Kidney (tissue), 14 donors: ENCODE data around the gene KRTAP4-1. TPM values are rescaled to one million over a fixed set of nuclear protein-coding genes. Genes with fewer than 3 reads are reported as not detected.

Source experiments
- DNase-seq, 5 donors: peaks; one replicate each; pipeline ENCODE4 v3.0.0-alpha.2; 2013 to 2020
- FAIRE-seq: peaks from 2 replicates; lab custom pipeline; 2012; peaks lifted over from hg19 to GRCh38; lab: Jason Lieb, UNC
- H3K27ac ChIP-seq, 2 donors: one replicate each; pipeline ENCODE4 v1.7.0; 2013; ENCODE audit warnings: low read depth in 2 of 2, low read length in 2 of 2, inconsistent platforms in 1 of 2
- H3K27me3 ChIP-seq: one replicate; pipeline ENCODE4 v1.7.1; 2013; ENCODE audit warnings: low read length, inconsistent platforms; ENCODE audit not compliant: control insufficient read depth, insufficient read depth
- H3K36me3 ChIP-seq, 3 donors: one replicate each; pipeline versions ENCODE4 v1.7.0 to v1.7.1; 2013; ENCODE audit warnings: low read length in 3 of 3, control low read depth in 1 of 3, inconsistent platforms in 1 of 3; ENCODE audit not compliant: insufficient read depth in 3 of 3, control insufficient read depth in 2 of 3
- H3K4me1 ChIP-seq, 3 donors: one replicate each; pipeline versions ENCODE4 v1.7.0 to v1.7.1; 2013; ENCODE audit warnings: low read length in 3 of 3, inconsistent platforms in 1 of 3, low read depth in 1 of 3; ENCODE audit not compliant: control insufficient read depth in 2 of 3, insufficient read depth in 2 of 3
- H3K4me3 ChIP-seq, 3 donors: one replicate each; pipeline versions ENCODE4 v1.7.0 to v1.8.1; 2013; ENCODE audit warnings: low read length in 3 of 3, control low read depth in 1 of 3, inconsistent platforms in 1 of 3
- H3K9ac ChIP-seq, 3 donors: one replicate each; pipeline versions ENCODE4 v1.7.0 to v1.7.1; 2013; ENCODE audit warnings: low read length in 3 of 3, control low read depth in 1 of 3, inconsistent platforms in 1 of 3
- H3K9me3 ChIP-seq, 3 donors: one replicate each; pipeline versions ENCODE4 v1.7.0 to v1.7.1; 2013; ENCODE audit warnings: low read length in 3 of 3, control low read depth in 1 of 3, inconsistent platforms in 1 of 3; ENCODE audit not compliant: control insufficient read depth in 2 of 3, insufficient read depth in 1 of 3
- intact Hi-C: fragments of 100-400 bp; cut with DNase I; formaldehyde crosslinking; loops from one replicate; pipeline ENCODE4 v1.11.1; 2022
- polyA plus RNA-seq: library from polyadenylated mRNA; stranded (reverse); fragments of 350-450 nt; fragmentation: Illumina TruSeq; extraction: RNeasy Lipid Tissue Mini Kit (QIAGEN cat#74804); gene quantifications from one replicate; pipeline ENCODE4 v1.2.3, GENCODE V29; 2014; ENCODE audit warnings: low read depth, low replicate concordance; ENCODE audit not compliant: insufficient read depth
- total RNA-seq: library from RNA; stranded (reverse); fragmentation: NEBNext Ultra II Directional; extraction: Animal tissue kit (Norgen Biotek cat#: 25700); gene quantifications from one replicate; pipeline ENCODE4 v1.2.1, GENCODE V29; 2021
- TF ChIP-seq, protein P1 (sequence below): IDR thresholded peaks from 3 replicates; pipeline ENCODE4 v1.5.1; 2012; ENCODE audit warnings: mild to moderate bottlenecking, moderate library complexity, borderline replicate concordance; ENCODE audit not compliant: insufficient read depth; ENCODE audit errors: extremely low read depth
- donor health status: control.
- donor health status: control.
- donor health status: control.
- donor health status: control.
- donor health status: control.
- donor health status: DM: yes; HTN: yes; CAD: no.
- donor health status: Normal renal cell carcinoma (clear cell type).

KRTAP4-1 gene
- total and polyA plus RNA-seq, 2 donors from 2014 or later, result not detected

DNA sequence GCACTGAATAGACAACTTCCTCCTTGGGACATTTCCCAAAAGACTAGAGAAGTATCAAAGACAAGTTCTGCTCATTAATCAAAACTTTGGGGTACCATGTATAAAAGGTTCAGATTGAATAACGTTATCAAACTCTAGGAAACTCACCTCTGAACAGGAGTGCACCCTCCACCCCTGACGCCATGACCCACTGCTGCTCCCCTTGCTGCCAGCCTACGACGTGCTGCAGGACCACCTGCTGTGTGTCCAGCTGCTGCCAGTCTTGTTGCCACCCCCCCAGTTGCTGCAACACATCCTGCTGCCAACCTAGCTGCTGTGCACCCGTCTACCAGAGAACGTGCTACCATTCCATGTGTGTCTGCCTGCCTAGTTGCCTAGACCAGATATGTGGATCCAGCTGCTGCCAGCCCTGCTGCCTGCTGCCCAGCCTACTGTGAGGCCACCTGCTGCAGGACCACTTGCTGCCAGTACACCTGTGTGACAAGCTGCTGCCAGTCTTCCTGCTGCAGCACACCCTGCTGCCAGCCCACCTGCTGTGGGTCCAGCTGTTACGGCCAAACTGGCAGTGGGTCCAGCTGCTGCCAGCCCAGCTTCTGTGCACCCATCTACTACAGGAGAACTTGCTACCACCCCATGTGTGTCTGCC is 27.9 kb upstream of the KRTAP4-1 start:
- Histone ChIP-seq H3K9me3 (no peaks in the 10 kb centered on the region), H3K36me3 (no peaks in the 10 kb centered on the region), H3K27ac (no peak overlapping the region), H3K4me1 (no peaks in the 10 kb centered on the region), H3K9ac (no peak overlapping the region), H3K4me3 (no peak overlapping the region), H3K27me3 (no peaks in the 10 kb centered on the region)
- TF ChIP-seq, protein P1, sequence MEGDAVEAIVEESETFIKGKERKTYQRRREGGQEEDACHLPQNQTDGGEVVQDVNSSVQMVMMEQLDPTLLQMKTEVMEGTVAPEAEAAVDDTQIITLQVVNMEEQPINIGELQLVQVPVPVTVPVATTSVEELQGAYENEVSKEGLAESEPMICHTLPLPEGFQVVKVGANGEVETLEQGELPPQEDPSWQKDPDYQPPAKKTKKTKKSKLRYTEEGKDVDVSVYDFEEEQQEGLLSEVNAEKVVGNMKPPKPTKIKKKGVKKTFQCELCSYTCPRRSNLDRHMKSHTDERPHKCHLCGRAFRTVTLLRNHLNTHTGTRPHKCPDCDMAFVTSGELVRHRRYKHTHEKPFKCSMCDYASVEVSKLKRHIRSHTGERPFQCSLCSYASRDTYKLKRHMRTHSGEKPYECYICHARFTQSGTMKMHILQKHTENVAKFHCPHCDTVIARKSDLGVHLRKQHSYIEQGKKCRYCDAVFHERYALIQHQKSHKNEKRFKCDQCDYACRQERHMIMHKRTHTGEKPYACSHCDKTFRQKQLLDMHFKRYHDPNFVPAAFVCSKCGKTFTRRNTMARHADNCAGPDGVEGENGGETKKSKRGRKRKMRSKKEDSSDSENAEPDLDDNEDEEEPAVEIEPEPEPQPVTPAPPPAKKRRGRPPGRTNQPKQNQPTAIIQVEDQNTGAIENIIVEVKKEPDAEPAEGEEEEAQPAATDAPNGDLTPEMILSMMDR, result no peak
- FAIRE-seq (no peak), DNase-seq (peak in 1 of 5 donors; percentile 52)
- intact Hi-C loops, result no loop called here

DNA sequence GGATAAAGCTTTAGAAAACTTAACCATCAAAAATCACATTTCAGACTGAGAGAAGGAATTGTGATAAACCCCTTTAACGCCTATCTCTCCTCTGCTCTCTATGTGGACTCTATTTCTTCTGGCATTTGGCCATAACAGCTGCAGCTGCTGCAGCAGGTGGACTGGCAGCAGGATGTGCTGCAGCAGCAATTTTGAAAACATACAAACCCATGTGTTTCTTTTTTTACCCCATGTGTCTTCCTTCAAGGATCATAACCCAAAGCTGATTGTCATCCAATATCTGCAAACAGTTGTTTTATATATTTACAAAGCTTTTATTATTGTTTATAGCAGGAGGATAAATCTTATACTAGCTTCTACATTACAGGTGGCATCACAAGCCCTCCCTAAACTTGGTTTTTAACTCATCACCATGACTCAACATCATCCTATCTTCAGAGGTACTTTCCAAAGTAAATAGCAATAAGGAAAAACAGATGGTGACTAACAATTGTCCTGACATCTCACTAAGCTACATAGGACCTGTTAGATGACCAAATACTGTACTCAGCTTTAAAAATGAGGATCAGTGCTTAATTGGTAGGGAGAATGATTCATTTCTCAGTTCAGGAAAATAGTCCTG is 27.2 kb upstream of the KRTAP4-1 start:
- TF ChIP-seq, protein P1, result no peak
- no peaks in the 10 kb centered on the region for H3K36me3 ChIP-seq
- H3K27me3 ChIP-seq, result no peaks in the 10 kb centered on the region
- no peak overlapping the region for H3K4me3 ChIP-seq
- H3K27ac ChIP-seq, result no peak overlapping the region
- H3K4me1 ChIP-seq, result no peaks in the 10 kb centered on the region
- H3K9ac ChIP-seq, result no peak overlapping the region
- peak in 1 of 5 donors; percentile 8 for DNase-seq
- no peak for FAIRE-seq
- no peaks in the 10 kb centered on the region for H3K9me3 ChIP-seq
- intact Hi-C loops, result no loop called here

DNA sequence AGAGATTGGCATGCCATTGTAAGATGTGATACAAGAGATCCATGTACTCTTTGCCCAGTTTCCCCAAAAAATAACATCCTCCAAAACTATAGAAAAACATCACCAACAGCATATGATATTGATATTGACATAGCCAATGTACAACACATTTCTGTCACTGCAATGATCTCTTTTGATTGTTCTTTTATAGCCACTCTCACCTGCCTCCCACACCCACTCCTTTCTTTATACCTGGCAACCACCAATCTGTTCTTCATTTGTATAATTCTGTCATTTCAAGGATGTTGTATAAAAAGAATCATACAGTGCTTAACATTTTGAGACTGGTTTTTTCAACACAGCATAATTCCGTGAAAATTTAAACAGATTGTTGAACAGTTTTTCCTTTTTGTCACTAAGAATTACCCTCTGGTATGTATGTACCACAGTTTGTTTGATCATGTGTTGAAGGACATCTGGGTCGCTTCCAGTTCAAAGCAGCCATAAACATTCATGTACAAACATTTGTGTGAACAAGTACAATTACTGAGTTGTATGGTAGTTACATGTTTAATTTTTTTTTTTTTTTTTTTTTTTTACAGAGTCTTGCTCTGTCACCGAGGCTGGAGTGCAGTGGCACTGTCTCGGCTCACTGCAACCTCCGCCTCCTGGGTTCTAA is 14.8 kb upstream of the KRTAP4-1 start:
- FAIRE-seq (no peak), DNase-seq (no peak)

More for the DNA sequence above, 14.8 kb upstream of the KRTAP4-1 start:
- Histone ChIP-seq H3K36me3 (no peaks in the 10 kb centered on the region), H3K27me3 (no peaks in the 10 kb centered on the region), H3K4me3 (no peak overlapping the region), H3K4me1 (no peaks in the 10 kb centered on the region), H3K9ac (no peak overlapping the region), H3K9me3 (no peaks in the 10 kb centered on the region), H3K27ac (no peak overlapping the region)
- TF ChIP-seq, protein P1, result no peak
- intact Hi-C loops, result no loop called here
